GM18511 (cell line): ENCODE measurements around the gene SLC30A9.

Experiments
- ATAC-seq: cut with Tn5 transposase; IDR thresholded peaks from one replicate; pipeline ENCODE4 v1.9.1; 2021; ENCODE audit warnings: mild to moderate bottlenecking, moderate library complexity; ENCODE audit not compliant: unreplicated experiment

The SLC30A9 gene

GRCh38 chr4:42132099-42132498 lies 141.8 kb downstream of the SLC30A9 start:
- no peak for ATAC-seq

GRCh38 chr4:42133006-42133405 lies 142.7 kb downstream of the SLC30A9 start:
- ATAC-seq, result no peak

- no peak for ATAC-seq
Observed at GRCh38 chr4:42136371-42136770, 146.0 kb downstream of the SLC30A9 start.
